ENCODE data around the gene CEACAM19. TPM values are rescaled to one million over a fixed set of nuclear protein-coding genes. Genes with fewer than 3 reads are reported as not detected.

CEACAM19 gene
- total and polyA plus RNA-seq, 2 of the 13 experiments (the other 11 are each of a cell fraction or from before 2014, with no cell fraction given) = 1.3 to 4.0 TPM

GRCh38 chr19:44718441-44719261, 47.4 kb downstream of the CEACAM19 start (continued):
- TF ChIP-seq AGO1 (IDR thresholded peaks at IDR 0.05; ENCODE audit: low read depth, low read length, poor library complexity, severe bottlenecking) = no peak
- TF ChIP-seq ZNF205 (CRISPR knock-in tag; IDR thresholded peaks at IDR 0.05) = peak; percentile 79
- no peak for TF ChIP-seq TMF1 (CRISPR knock-in tag; IDR thresholded peaks at IDR 0.05; ENCODE audit: low read depth)
- TF ChIP-seq AKNA (CRISPR knock-in tag; IDR thresholded peaks at IDR 0.05; ENCODE audit: borderline replicate concordance) = no peak
- peak; percentile 66; the same call in 1 of the 2 replicates for TF ChIP-seq ZNF563 (CRISPR knock-in tag; IDR thresholded peaks at IDR 0.05)
- no peak for TF ChIP-seq ZNF704 (CRISPR knock-in tag; IDR thresholded peaks at IDR 0.05; ENCODE audit: borderline replicate concordance)
- no peak for TF ChIP-seq PCBP1 (IDR thresholded peaks at IDR 0.05; ENCODE audit: borderline replicate concordance, low read depth, low read length)
- TF ChIP-seq YEATS2 (CRISPR knock-in tag; IDR thresholded peaks at IDR 0.05; ENCODE audit: borderline replicate concordance) = no peak; the same call in 1 of the 2 replicates
- TF ChIP-seq MLXIP (CRISPR knock-in tag; IDR thresholded peaks at IDR 0.05; ENCODE audit: borderline replicate concordance) = no peak
- TF ChIP-seq MTF1 (CRISPR knock-in tag; IDR thresholded peaks at IDR 0.05) = no peak
- no peak for TF ChIP-seq ZBTB49 (CRISPR knock-in tag; IDR thresholded peaks at IDR 0.05; ENCODE audit: borderline replicate concordance)
- TF ChIP-seq XRCC5 (optimal IDR thresholded peaks at IDR 0.05; ENCODE audit: low read length) = peak; percentile 67
- TF ChIP-seq SAFB2 (CRISPR knock-in tag; IDR thresholded peaks at IDR 0.05; ENCODE audit: borderline replicate concordance, low read depth) = peak; percentile 47; the same call in 1 of the 2 replicates
- peak; percentile 62 for TF ChIP-seq FOSL2 (CRISPR knock-in tag; IDR thresholded peaks at IDR 0.05)
- 0 out of 2 replicates have a peak, but pooled peaks have one; percentile 48 for TF ChIP-seq HNRNPL (IDR thresholded peaks at IDR 0.05; ENCODE audit: low read depth, low read length)
- TF ChIP-seq SETDB1 (CRISPR knock-in tag; IDR thresholded peaks at IDR 0.05; ENCODE audit: borderline replicate concordance) = no peak
- peak; percentile 41; the same call in 1 of the 2 replicates for TF ChIP-seq KAT7 (CRISPR knock-in tag; IDR thresholded peaks at IDR 0.05; ENCODE audit: borderline replicate concordance)
